Effector memory CD4-positive, alpha-beta T cell (primary cell): Measurements from ENCODE around the gene SEC22B.
"Not testable (repeated sequence)": the region's sequence is repeated elsewhere in the genome, so short reads cannot be mapped to it uniquely, and the experiment has no call there.

ENCODE experiments used
- DNase-seq, 3 donors: peaks; one replicate each; pipeline ENCODE4 v3.0.0-alpha.2; 2020
- H3K27ac ChIP-seq: 2 replicates; pipeline ENCODE4 v1.7.0; 2013; ENCODE audit warnings: mild to moderate bottlenecking, low read length, moderate library complexity; ENCODE audit not compliant: insufficient read depth, poor library complexity, severe bottlenecking
- H3K27me3 ChIP-seq: replicated peaks from 2 replicates; pipeline ENCODE4 v1.7.0; 2013; ENCODE audit warnings: mild to moderate bottlenecking, low read length; ENCODE audit not compliant: insufficient read depth, control insufficient read depth, poor library complexity, severe bottlenecking
- H3K36me3 ChIP-seq: 2 replicates; pipeline ENCODE4 v1.7.0; 2013; ENCODE audit warnings: mild to moderate bottlenecking, low read length, moderate library complexity; ENCODE audit not compliant: control insufficient read depth, insufficient read depth
- H3K4me1 ChIP-seq: 2 replicates; pipeline ENCODE4 v1.7.0; 2013; ENCODE audit warnings: low read length, mild to moderate bottlenecking; ENCODE audit not compliant: control insufficient read depth, insufficient read depth, poor library complexity, severe bottlenecking
- H3K4me3 ChIP-seq: 2 replicates; pipeline ENCODE4 v1.7.0; 2013; ENCODE audit warnings: low read length, low read depth, mild to moderate bottlenecking; ENCODE audit not compliant: insufficient read depth, poor library complexity, severe bottlenecking
- H3K9me3 ChIP-seq: 2 replicates; pipeline ENCODE4 v1.7.0; 2013; ENCODE audit warnings: mild to moderate bottlenecking, low read length, moderate library complexity; ENCODE audit not compliant: control insufficient read depth

The SEC22B gene

GRCh38 chr1:120144626-120145025 is 31.7 kb downstream of the SEC22B start:
- H3K27me3 ChIP-seq, H3K4me1 ChIP-seq, H3K4me3 ChIP-seq, H3K36me3 ChIP-seq, DNase-seq, H3K9me3 ChIP-seq, H3K27ac ChIP-seq: not testable (repeated sequence)

- H3K27ac ChIP-seq, H3K27me3 ChIP-seq, H3K9me3 ChIP-seq, H3K36me3 ChIP-seq, H3K4me3 ChIP-seq, DNase-seq, H3K4me1 ChIP-seq: not testable (repeated sequence)
These were observed 32.2 kb downstream of the SEC22B start for GRCh38 chr1:120144169-120144568.

- H3K27ac ChIP-seq, H3K9me3 ChIP-seq, H3K27me3 ChIP-seq, H3K4me1 ChIP-seq, H3K36me3 ChIP-seq, H3K4me3 ChIP-seq, DNase-seq: not testable (repeated sequence)
These were observed 33.0 kb downstream of the SEC22B start for GRCh38 chr1:120143334-120143733.

- not testable (repeated sequence) for H3K27me3 ChIP-seq, H3K4me1 ChIP-seq, H3K36me3 ChIP-seq, H3K9me3 ChIP-seq, H3K4me3 ChIP-seq, H3K27ac ChIP-seq
- peak; percentile 37 to 39 (median 39) for DNase-seq
These were observed 33.6 kb downstream of the SEC22B start for GRCh38 chr1:120142512-120143263.

- not testable (repeated sequence) for H3K4me1 ChIP-seq, H3K36me3 ChIP-seq, H3K27me3 ChIP-seq, H3K27ac ChIP-seq, H3K4me3 ChIP-seq, H3K9me3 ChIP-seq, DNase-seq
These were observed 34.5 kb downstream of the SEC22B start for GRCh38 chr1:120141865-120142264.

- H3K27ac ChIP-seq, DNase-seq, H3K4me3 ChIP-seq, H3K27me3 ChIP-seq, H3K36me3 ChIP-seq, H3K9me3 ChIP-seq, H3K4me1 ChIP-seq: not testable (repeated sequence)
These were observed 35.6 kb downstream of the SEC22B start for GRCh38 chr1:120140656-120141265.

GRCh38 chr1:120136086-120136485 is 40.2 kb downstream of the SEC22B start:
- not testable (repeated sequence) for H3K4me3 ChIP-seq, H3K4me1 ChIP-seq, H3K27me3 ChIP-seq, DNase-seq, H3K9me3 ChIP-seq, H3K36me3 ChIP-seq, H3K27ac ChIP-seq

GRCh38 chr1:120133928-120134325 is 42.4 kb downstream of the SEC22B start:
- not testable (repeated sequence) for H3K4me1 ChIP-seq, H3K27ac ChIP-seq, H3K36me3 ChIP-seq, DNase-seq, H3K27me3 ChIP-seq, H3K9me3 ChIP-seq, H3K4me3 ChIP-seq

GRCh38 chr1:120133228-120133927 is 42.9 kb downstream of the SEC22B start:
- Histone ChIP-seq H3K4me3 (no peak overlapping the region), H3K4me1 (no peaks in the 10 kb centered on the region), H3K27me3 (no peaks in the 10 kb centered on the region), H3K36me3 (no peaks in the 10 kb centered on the region), H3K9me3 (no peaks in the 10 kb centered on the region), H3K27ac (no peak overlapping the region)
- no peak for DNase-seq

- not testable (repeated sequence) for DNase-seq, H3K4me1 ChIP-seq, H3K36me3 ChIP-seq, H3K9me3 ChIP-seq, H3K27me3 ChIP-seq, H3K4me3 ChIP-seq, H3K27ac ChIP-seq
These were observed 43.9 kb downstream of the SEC22B start for GRCh38 chr1:120132406-120132763.
